IMR-90 (cell line): ENCODE measurements around the gene PLEKHF1. TPM values are rescaled to one million over a fixed set of nuclear protein-coding genes. Genes with fewer than 3 reads are reported as not detected.

ENCODE experiments used
- ATAC-seq: fragments of 200-7000 bp; cut with Tn5 transposase; 2 replicates; pipeline ENCODE4 v1.9.1; 2020; ENCODE audit warnings: low read depth, mild to moderate bottlenecking, moderate library complexity
- BruUV-seq: library from RNA; stranded (reverse); fragments of 400-500 nt; replicated peaks from 2 replicates; lab custom pipeline; 2021; lab: Mats Ljungman, UMichigan
- CTCF ChIA-PET: fragments of 300-600 bp; formaldehyde crosslinking; extraction: SDS; loops from one replicate; lab custom pipeline; 2021; ENCODE audit warnings: antibody characterized with exemption; lab: Yijun Ruan, JAX
- POLR2A ChIA-PET: fragments of 300-600 bp; sonication (Branson Sonifier 250); formaldehyde crosslinking; loops from one replicate; lab custom pipeline; 2022; ENCODE audit warnings: antibody characterized with exemption; ENCODE audit not compliant: unreplicated experiment; lab: Charles Lee
- DNase-seq: peaks from one replicate; pipeline ENCODE4 v3.0.0; 2013
- H2AFZ ChIP-seq: replicated peaks from 2 replicates; pipeline ENCODE3; 2013; ENCODE audit warnings: low read length, mild to moderate bottlenecking; ENCODE audit not compliant: poor library complexity
- H2AK5ac ChIP-seq: 2 replicates; pipeline ENCODE4 v1.6.1; 2013; ENCODE audit warnings: low read depth, low read length, inconsistent platforms
- H2AK9ac ChIP-seq: replicated peaks from 2 replicates; pipeline ENCODE3; 2013; ENCODE audit warnings: mild to moderate bottlenecking, low read depth, low read length, moderate library complexity; ENCODE audit not compliant: poor library complexity
- H2BK120ac ChIP-seq: 2 replicates; pipeline ENCODE4 v1.6.1; 2013; ENCODE audit warnings: low read depth, low read length, inconsistent platforms
- H2BK15ac ChIP-seq: 3 replicates; pipeline ENCODE4 v1.6.1; 2013; ENCODE audit warnings: low read depth, low read length, inconsistent platforms
- H2BK20ac ChIP-seq: 2 replicates; pipeline ENCODE4 v1.6.1; 2013; ENCODE audit warnings: low read depth, mild to moderate bottlenecking, inconsistent platforms, low read length, moderate library complexity
- H2BK5ac ChIP-seq: 2 replicates; pipeline ENCODE4 v1.6.1; 2013; ENCODE audit warnings: mild to moderate bottlenecking, low read depth, low read length, inconsistent platforms; ENCODE audit not compliant: poor library complexity, severe bottlenecking
- H3K14ac ChIP-seq: replicated peaks from 2 replicates; pipeline ENCODE4 v1.6.1; 2013; ENCODE audit warnings: low read depth, low read length, inconsistent platforms
- H3K18ac ChIP-seq: 2 replicates; pipeline ENCODE4 v1.6.1; 2013; ENCODE audit warnings: low read depth, low read length, control low read depth
- H3K23ac ChIP-seq: 2 replicates; pipeline ENCODE4 v1.6.1; 2013; ENCODE audit warnings: low read depth, low read length, inconsistent platforms
- H3K27ac ChIP-seq: 2 replicates; pipeline ENCODE4 v1.5.1; 2013; ENCODE audit warnings: mild to moderate bottlenecking, control low read depth, low read length; ENCODE audit not compliant: insufficient read depth
- H3K27me3 ChIP-seq: 2 replicates; pipeline ENCODE4 v1.6.1; 2013; ENCODE audit warnings: low read length; ENCODE audit not compliant: control insufficient read depth, insufficient read depth
- H3K36me3 ChIP-seq: 2 replicates; pipeline ENCODE4 v1.6.1; 2013; ENCODE audit warnings: low read length, mixed read lengths; ENCODE audit not compliant: control insufficient read depth, insufficient read depth
- H3K4ac ChIP-seq: 2 replicates; pipeline ENCODE4 v1.6.1; 2013; ENCODE audit warnings: low read depth, low read length, inconsistent platforms
- H3K4me1 ChIP-seq: 2 replicates; pipeline ENCODE4 v1.6.1; 2013; ENCODE audit warnings: low read length, mixed read lengths; ENCODE audit not compliant: control insufficient read depth, insufficient read depth
- H3K4me2 ChIP-seq: 2 replicates; pipeline ENCODE4 v1.6.1; 2013; ENCODE audit warnings: low read depth, mild to moderate bottlenecking, control low read depth, low read length, moderate library complexity
- H3K4me3 ChIP-seq: 2 replicates; pipeline ENCODE4 v1.5.1; 2013; ENCODE audit warnings: low read depth, mild to moderate bottlenecking, control low read depth, low read length, moderate library complexity; ENCODE audit not compliant: insufficient read depth
- H3K56ac ChIP-seq: 2 replicates; pipeline ENCODE4 v1.6.1; 2013; ENCODE audit warnings: low read length, inconsistent platforms; ENCODE audit not compliant: insufficient read depth; ENCODE audit errors: extremely low read depth
- H3K79me1 ChIP-seq, 2 experiments: 2 replicates each; pipeline ENCODE4 v1.6.1; 2013; ENCODE audit warnings: low read length in 2 of 2, inconsistent platforms in 1 of 2, low read depth in 1 of 2
- H3K9ac ChIP-seq: 2 replicates; pipeline ENCODE4 v1.6.1; 2013; ENCODE audit warnings: low read depth, low read length, control low read depth
- H3K9me1 ChIP-seq: 2 replicates; pipeline ENCODE4 v1.6.1; 2013; ENCODE audit warnings: low read length, inconsistent platforms; ENCODE audit not compliant: insufficient read depth
- H3K9me3 ChIP-seq: 2 replicates; pipeline ENCODE4 v1.6.1; 2013; ENCODE audit warnings: low read length; ENCODE audit not compliant: control insufficient read depth, insufficient read depth
- H4K20me1 ChIP-seq: 2 replicates; pipeline ENCODE4 v1.6.1; 2013; ENCODE audit warnings: low read length, inconsistent platforms; ENCODE audit not compliant: insufficient read depth
- H4K5ac ChIP-seq: 2 replicates; pipeline ENCODE4 v1.6.1; 2013; ENCODE audit warnings: mild to moderate bottlenecking, low read depth, low read length, control low read depth
- H4K8ac ChIP-seq, 2 experiments: 2 replicates each; pipeline ENCODE4 v1.6.1; 2013; ENCODE audit warnings: low read depth in 2 of 2, low read length in 2 of 2, control low read depth in 1 of 2, inconsistent platforms in 1 of 2
- H4K91ac ChIP-seq: 2 replicates; pipeline ENCODE4 v1.6.1; 2013; ENCODE audit warnings: low read depth, low read length, inconsistent platforms; ENCODE audit not compliant: insufficient read depth
- CHD1 ChIP-seq: IDR thresholded peaks from 2 replicates; pipeline ENCODE4 v1.6.1; 2012; ENCODE audit warnings: low read depth, low read length, improper control_type of control experiment
- MXI1 ChIP-seq: IDR thresholded peaks from 2 replicates; pipeline ENCODE4 v1.6.1; 2012; ENCODE audit warnings: low read depth, mild to moderate bottlenecking, low read length, moderate library complexity, borderline replicate concordance
- RAD21 ChIP-seq: IDR thresholded peaks from 2 replicates; pipeline ENCODE4 v1.6.1; 2012; ENCODE audit warnings: low read length, improper control_type of control experiment
- USF2 ChIP-seq: fragments of 150-350 bp; IDR thresholded peaks from 2 replicates; pipeline ENCODE4 v1.6.1; 2017; ENCODE audit warnings: mild to moderate bottlenecking, antibody characterized with exemption, low read length, low read depth
- WGBS, 2 experiments: methylation state at CpG; one replicate each; pipeline versions ENCODE4 v1.1.5 to v1.1.7; 2013; ENCODE audit warnings: missing lambda C conversion rate in 2 of 2; ENCODE audit not compliant: insufficient read length in 1 of 2; ENCODE audit errors: extremely low coverage in 2 of 2; 5-methylcytosine and 5-hydroxymethylcytosine counted together
- dilution Hi-C: fragments of 300-500 bp; cut with HindIII; formaldehyde crosslinking; loops from one replicate; pipeline ENCODE4 v1.14.3; 2018; ENCODE audit warnings: low sequenced_read_pairs; ENCODE audit not compliant: unreplicated experiment
- in situ Hi-C: fragments of 300-500 bp; cut with MboI; formaldehyde crosslinking; loops from 3 replicates; pipeline ENCODE4 v1.14.3; 2019; ENCODE audit warnings: low sequenced_read_pairs, inconsistent platforms, mixed read lengths
- intact Hi-C: fragments of 100-400 bp; cut with micrococcal nuclease; formaldehyde crosslinking; loops from 2 replicates; pipeline ENCODE4 v1.10.0; 2022
- polyA plus RNA-seq, 3 experiments: library from polyadenylated mRNA; depleted of rRNA; stranded (reverse); fragments of >200 nt; gene quantifications; 2 replicates each; pipeline ENCODE4 v1.2.3, GENCODE V29; 2012; ENCODE audit warnings: low replicate concordance in 1 of 3
- total RNA-seq: library from RNA; depleted of rRNA; stranded (reverse); fragments of >200 nt; gene quantifications from 2 replicates; pipeline ENCODE4 v1.2.3, GENCODE V29; 2012

PLEKHF1 gene
- total and polyA plus RNA-seq, 2 of the 4 experiments (the other 2 are of a cell fraction): 5.0 to 6.6 TPM

- Histone ChIP-seq H4K8ac (no peak overlapping the region), H3K14ac (no peak overlapping the region), H2AK5ac (no peak overlapping the region), H4K91ac (no peak overlapping the region), H3K9ac (no peak overlapping the region), H3K9me1 (0 out of 2 replicates have a peak, but pooled peaks cover 3% of the 10 kb centered on the region), H3K9me3 (no peaks in the 10 kb centered on the region), H3K23ac (no peak overlapping the region), H4K5ac (no peak overlapping the region), H3K18ac (no peak overlapping the region), H2BK120ac (no peak overlapping the region), H3K27me3 (no peaks in the 10 kb centered on the region), H2BK20ac (no peak overlapping the region; the same call in 1 of the 2 replicates), H3K4me3 (no peak overlapping the region), H3K4ac (no peak overlapping the region), H2BK5ac (no peak overlapping the region), H4K20me1 (no peaks in the 10 kb centered on the region), H3K36me3 (peaks cover 7% of the 10 kb centered on the region; the same call in 1 of the 2 replicates), H3K56ac (no peak overlapping the region), H3K4me2 (no peak overlapping the region), H3K27ac (no peak overlapping the region), H3K79me1 (0 out of 4 replicates have a peak, but pooled peaks cover 0 to under 1% of the 10 kb centered on the region in 2 experiments), H3K4me1 (peaks cover 2% of the 10 kb centered on the region; the same call in 1 of the 2 replicates), H2BK15ac (no peak overlapping the region), H2AK9ac (peak overlapping the region; percentile 39), H2AFZ (peak overlapping the region; percentile 67)
- no peak for ATAC-seq
- dilution Hi-C loops: no loop called here
- ChIA-PET CTCF (no interaction called here), POLR2A (no interaction called here)
- no peak for DNase-seq
- intact Hi-C loops: no loop called here
- 100% methylated on average over 1 of the region's 12 CpGs; no CpG with 5 or more reads in 1 of the 2 experiments for WGBS, 2 experiments
- in situ Hi-C loops: no loop called here
- TF ChIP-seq USF2 (no peak), RAD21 (no peak), CHD1 (no peak), MXI1 (no peak)
- BruUV-seq: no TSS peak
Measured at GRCh38 chr19:29680447-29680846, 15.2 kb downstream of the PLEKHF1 start.
